Suprapubic skin (tissue), 3 donors: Measurements from ENCODE around the gene SCAF8.

ENCODE experiments used
- POLR2AphosphoS5 ChIP-seq, 3 donors: sonication (generic); formaldehyde crosslinking; IDR thresholded peaks; one replicate each; pipeline ENCODE4 v1.6.1; 2017; ENCODE audit warnings: antibody characterized with exemption in 3 of 3
- TF ChIP-seq, protein P1 (sequence below), 2 donors: fragments of 200-600 bp in 1 of 2; fragments of 450-650 bp in 1 of 2; sonication (generic) in 1 of 2; IDR thresholded peaks; one replicate each; pipeline ENCODE4 v1.5.1; 2016 to 2019; ENCODE audit warnings: antibody characterized with exemption in 2 of 2, mild to moderate bottlenecking in 1 of 2, moderate library complexity in 1 of 2

DNA sequence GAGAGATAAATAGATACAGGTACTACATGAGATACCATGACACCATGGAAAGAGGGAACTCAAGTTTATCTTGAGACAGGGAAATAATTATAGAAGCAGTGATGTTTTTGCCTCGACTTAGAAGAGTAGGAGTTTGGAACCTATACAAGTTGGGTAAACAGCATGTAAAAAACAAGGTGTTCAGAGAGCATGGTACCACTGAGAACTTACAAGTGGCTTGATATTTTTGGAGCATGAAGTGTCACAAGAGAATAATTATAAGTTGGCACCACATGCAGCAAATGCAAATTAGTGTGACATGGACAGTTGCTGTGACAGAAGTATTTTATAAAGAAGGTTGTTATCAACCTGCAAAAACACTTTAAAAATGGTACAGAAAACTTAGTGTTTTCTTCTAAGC is 47.1 kb upstream of the SCAF8 start:
- TF ChIP-seq, protein P1, sequence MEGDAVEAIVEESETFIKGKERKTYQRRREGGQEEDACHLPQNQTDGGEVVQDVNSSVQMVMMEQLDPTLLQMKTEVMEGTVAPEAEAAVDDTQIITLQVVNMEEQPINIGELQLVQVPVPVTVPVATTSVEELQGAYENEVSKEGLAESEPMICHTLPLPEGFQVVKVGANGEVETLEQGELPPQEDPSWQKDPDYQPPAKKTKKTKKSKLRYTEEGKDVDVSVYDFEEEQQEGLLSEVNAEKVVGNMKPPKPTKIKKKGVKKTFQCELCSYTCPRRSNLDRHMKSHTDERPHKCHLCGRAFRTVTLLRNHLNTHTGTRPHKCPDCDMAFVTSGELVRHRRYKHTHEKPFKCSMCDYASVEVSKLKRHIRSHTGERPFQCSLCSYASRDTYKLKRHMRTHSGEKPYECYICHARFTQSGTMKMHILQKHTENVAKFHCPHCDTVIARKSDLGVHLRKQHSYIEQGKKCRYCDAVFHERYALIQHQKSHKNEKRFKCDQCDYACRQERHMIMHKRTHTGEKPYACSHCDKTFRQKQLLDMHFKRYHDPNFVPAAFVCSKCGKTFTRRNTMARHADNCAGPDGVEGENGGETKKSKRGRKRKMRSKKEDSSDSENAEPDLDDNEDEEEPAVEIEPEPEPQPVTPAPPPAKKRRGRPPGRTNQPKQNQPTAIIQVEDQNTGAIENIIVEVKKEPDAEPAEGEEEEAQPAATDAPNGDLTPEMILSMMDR (IDR thresholded peaks at IDR 0.05): no peak
- no peak for TF ChIP-seq POLR2AphosphoS5 (IDR thresholded peaks at IDR 0.05)
